ENCODE data around the gene JAZF1. TPM values are rescaled to one million over a fixed set of nuclear protein-coding genes. Genes with fewer than 3 reads are reported as not detected.

The JAZF1 gene
- total and polyA plus RNA-seq, 2 experiments from 2014 or later = 9.5 to 12.1 TPM

GRCh38 chr7:28013441-28013840 is 167.2 kb downstream of the JAZF1 start:
- no peaks in the 10 kb centered on the region for H4K20me1 ChIP-seq (ENCODE audit: insufficient read depth, poor library complexity, severe bottlenecking)
- H2AFZ ChIP-seq = no peak overlapping the region
- no peaks in the 10 kb centered on the region for H3K4me1 ChIP-seq (ENCODE audit: insufficient read depth)
- no peak overlapping the region for H3K4me3 ChIP-seq
- WGBS (ENCODE audit: low lambda C conversion rate, missing lambda C conversion rate) = 100% methylated on average over 5 of the region's 5 CpGs
- H3K27me3 ChIP-seq = no peaks in the 10 kb centered on the region
- no peak overlapping the region for H3K4me2 ChIP-seq
- no peaks in the 10 kb centered on the region for H3K9me3 ChIP-seq (ENCODE audit: low read depth)
- no peaks in the 10 kb centered on the region for H3K9me2 ChIP-seq (replicated peaks; ENCODE audit: insufficient read depth)
- TF ChIP-seq EZH2 (IDR thresholded peaks at IDR 0.05; ENCODE audit: borderline replicate concordance) = no peak
- H3K27ac ChIP-seq = no peak overlapping the region
- H3K36me3 ChIP-seq (replicated peaks; ENCODE audit: insufficient read depth, low read depth) = no peaks in the 10 kb centered on the region
- DNase-seq (ENCODE audit: low spot score) = no peak
- H3K79me2 ChIP-seq = no peaks in the 10 kb centered on the region

GRCh38 chr7:28013019-28013418 is 167.6 kb downstream of the JAZF1 start:
- no peaks in the 10 kb centered on the region for H3K4me1 ChIP-seq (ENCODE audit: insufficient read depth)
- no peak for DNase-seq (ENCODE audit: low spot score)
- no peaks in the 10 kb centered on the region for H3K9me2 ChIP-seq (replicated peaks; ENCODE audit: insufficient read depth)
- no peaks in the 10 kb centered on the region for H3K9me3 ChIP-seq (ENCODE audit: low read depth)
- no peaks in the 10 kb centered on the region for H3K36me3 ChIP-seq (replicated peaks; ENCODE audit: insufficient read depth, low read depth)
- H3K4me2 ChIP-seq = no peak overlapping the region
- no peak overlapping the region for H2AFZ ChIP-seq
- 92% methylated on average over 2 of the region's 2 CpGs for WGBS (ENCODE audit: low lambda C conversion rate, missing lambda C conversion rate)
- H3K79me2 ChIP-seq = no peaks in the 10 kb centered on the region
- no peak overlapping the region for H3K27ac ChIP-seq
- H3K4me3 ChIP-seq = no peak overlapping the region
- TF ChIP-seq CTCF (IDR thresholded peaks at IDR 0.05; ENCODE audit: poor library complexity) (no peak), EZH2 (IDR thresholded peaks at IDR 0.05; ENCODE audit: borderline replicate concordance) (no peak), EZH2phosphoT487 (IDR thresholded peaks at IDR 0.05; ENCODE audit: low read depth, severe bottlenecking, unreplicated experiment) (no peak)
- no peaks in the 10 kb centered on the region for H3K27me3 ChIP-seq
- no peaks in the 10 kb centered on the region for H4K20me1 ChIP-seq (ENCODE audit: insufficient read depth, poor library complexity, severe bottlenecking)

GRCh38 chr7:28008911-28009310 is 171.7 kb downstream of the JAZF1 start:
- 29% methylated on average over 2 of the region's 2 CpGs for WGBS (ENCODE audit: low lambda C conversion rate, missing lambda C conversion rate)
- TF ChIP-seq EZH2phosphoT487 (IDR thresholded peaks at IDR 0.05; ENCODE audit: low read depth, severe bottlenecking, unreplicated experiment) = no peak
- no peak for TF ChIP-seq CTCF (IDR thresholded peaks at IDR 0.05; ENCODE audit: poor library complexity)
- TF ChIP-seq EZH2 (IDR thresholded peaks at IDR 0.05; ENCODE audit: borderline replicate concordance) = no peak
- H3K27ac ChIP-seq = no peak overlapping the region

GRCh38 chr7:28008171-28008570 is 172.4 kb downstream of the JAZF1 start:
- Histone ChIP-seq H3K27me3 (no peaks in the 10 kb centered on the region), H3K9me2 (replicated peaks; ENCODE audit: insufficient read depth) (no peaks in the 10 kb centered on the region), H3K4me3 (no peak overlapping the region), H3K9me3 (ENCODE audit: low read depth) (no peaks in the 10 kb centered on the region), H3K27ac (no peak overlapping the region), H3K4me1 (ENCODE audit: insufficient read depth) (peaks cover 6% of the 10 kb centered on the region), H3K79me2 (no peaks in the 10 kb centered on the region), H3K36me3 (replicated peaks; ENCODE audit: insufficient read depth, low read depth) (no peaks in the 10 kb centered on the region), H2AFZ (no peak overlapping the region), H3K4me2 (no peak overlapping the region), H4K20me1 (ENCODE audit: insufficient read depth, poor library complexity, severe bottlenecking) (no peaks in the 10 kb centered on the region)
- TF ChIP-seq EZH2phosphoT487 (IDR thresholded peaks at IDR 0.05; ENCODE audit: low read depth, severe bottlenecking, unreplicated experiment) (no peak), CTCF (IDR thresholded peaks at IDR 0.05; ENCODE audit: poor library complexity) (no peak), EZH2 (IDR thresholded peaks at IDR 0.05; ENCODE audit: borderline replicate concordance) (no peak)
- DNase-seq (ENCODE audit: low spot score) = no peak
- WGBS (ENCODE audit: low lambda C conversion rate, missing lambda C conversion rate) = 77% methylated on average over 3 of the region's 3 CpGs

More at GRCh38 chr7:28008911-28009310, 171.7 kb downstream of the JAZF1 start:
- Histone ChIP-seq H3K4me3 (no peak overlapping the region), H3K9me3 (ENCODE audit: low read depth) (no peaks in the 10 kb centered on the region), H3K9me2 (replicated peaks; ENCODE audit: insufficient read depth) (no peaks in the 10 kb centered on the region), H3K4me1 (ENCODE audit: insufficient read depth) (peaks cover 6% of the 10 kb centered on the region), H2AFZ (no peak overlapping the region), H4K20me1 (ENCODE audit: insufficient read depth, poor library complexity, severe bottlenecking) (no peaks in the 10 kb centered on the region), H3K4me2 (no peak overlapping the region), H3K36me3 (replicated peaks; ENCODE audit: insufficient read depth, low read depth) (no peaks in the 10 kb centered on the region), H3K27me3 (no peaks in the 10 kb centered on the region), H3K79me2 (no peaks in the 10 kb centered on the region)
- DNase-seq (ENCODE audit: low spot score) = no peak

Data from hepatocyte (in vitro differentiated cells).